ENCODE measurements around the gene TSHZ2.

The TSHZ2 gene

GRCh38 chr20:53073636-53074415, 101.7 kb downstream of the TSHZ2 start:
- Mint-ChIP-seq H3K27me3 (no peaks in the 10 kb centered on the region), H3K36me3 (peaks cover 7% of the 10 kb centered on the region), H3K4me1 (peaks cover 54% of the 10 kb centered on the region), H3K9me3 (no peaks in the 10 kb centered on the region), H3K4me3 (peak overlapping the region; percentile 32), H3K27ac (peak overlapping the region; percentile 89)

DNA sequence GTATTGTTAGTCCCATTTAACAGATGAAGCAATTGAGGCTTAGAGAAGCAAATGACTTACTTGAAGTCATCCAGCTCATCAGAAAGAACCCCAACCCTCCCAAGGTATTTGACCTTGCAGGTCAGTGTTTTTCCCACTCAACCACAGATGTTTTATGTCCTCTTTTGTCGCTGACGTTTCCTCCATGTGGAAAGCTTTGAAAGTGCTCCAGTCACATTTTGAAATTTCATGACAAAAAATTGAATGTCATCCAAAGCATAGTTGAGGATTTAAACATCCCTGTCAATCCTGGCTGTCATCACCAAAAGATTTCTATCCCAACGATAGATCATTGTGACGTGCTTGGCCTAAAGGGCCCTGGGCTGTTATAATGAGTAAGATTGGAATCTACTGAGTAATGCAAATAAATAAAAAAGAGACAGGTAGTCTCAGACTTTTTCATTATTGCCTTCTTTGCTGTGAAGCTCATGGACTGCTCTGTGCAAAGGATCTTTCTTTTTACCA, 102.7 kb downstream of the TSHZ2 start:
- no peak overlapping the region for H3K4me3 Mint-ChIP-seq
- peaks cover 7% of the 10 kb centered on the region for H3K36me3 Mint-ChIP-seq
- H3K27ac Mint-ChIP-seq = no peak overlapping the region
- H3K9me3 Mint-ChIP-seq = no peaks in the 10 kb centered on the region
- H3K27me3 Mint-ChIP-seq = no peaks in the 10 kb centered on the region
- H3K4me1 Mint-ChIP-seq = peaks cover 45% of the 10 kb centered on the region

DNA sequence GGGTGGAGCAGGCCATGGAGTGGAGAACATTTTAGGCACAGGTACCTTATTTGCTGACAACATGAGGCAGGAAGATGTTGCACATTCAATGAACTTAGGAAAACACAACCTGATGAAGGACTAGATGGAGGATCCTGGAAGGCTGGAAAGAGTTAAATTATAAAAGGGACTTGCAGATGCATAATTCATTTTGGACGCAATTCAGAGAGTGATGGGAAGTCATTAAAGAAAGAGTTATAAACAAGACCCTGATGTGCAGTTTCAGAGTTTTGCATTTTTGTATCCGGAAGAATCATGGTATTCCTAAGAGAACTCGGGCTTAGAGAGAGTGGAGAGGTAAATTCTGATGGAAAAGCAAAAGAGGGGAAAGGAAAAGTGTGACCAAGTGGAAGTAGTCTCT, 104.5 kb downstream of the TSHZ2 start:
- no peaks in the 10 kb centered on the region for H3K9me3 Mint-ChIP-seq
- peaks cover 26% of the 10 kb centered on the region for H3K4me1 Mint-ChIP-seq
- no peaks in the 10 kb centered on the region for H3K27me3 Mint-ChIP-seq
- H3K27ac Mint-ChIP-seq = no peak overlapping the region
- H3K4me3 Mint-ChIP-seq = no peak overlapping the region
- peaks cover 11% of the 10 kb centered on the region for H3K36me3 Mint-ChIP-seq

- H3K4me3 Mint-ChIP-seq = no peak overlapping the region
- peaks cover 11% of the 10 kb centered on the region for H3K36me3 Mint-ChIP-seq
Observed at GRCh38 chr20:53077373-53078205, 105.4 kb downstream of the TSHZ2 start.

DNA sequence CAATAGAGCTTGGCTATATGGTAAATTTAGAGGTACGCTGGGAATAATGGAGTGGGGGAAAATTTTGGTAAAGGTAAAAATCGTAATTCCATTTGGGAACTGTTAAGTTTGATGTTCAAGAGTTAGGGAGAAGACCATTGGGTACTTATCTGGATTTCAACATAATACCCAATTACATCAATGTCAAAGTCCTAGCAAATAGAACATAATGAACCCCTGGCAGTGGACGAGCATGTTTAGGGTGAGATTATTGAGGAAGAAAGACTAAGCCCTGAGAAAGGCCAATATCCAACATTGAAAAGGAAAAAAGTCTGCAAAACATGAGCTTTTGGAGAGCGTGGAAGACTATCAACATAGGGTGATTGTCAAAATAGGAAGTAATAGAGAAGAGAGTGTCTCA, 106.6 kb downstream of the TSHZ2 start:
- H3K27ac Mint-ChIP-seq = no peak overlapping the region

More at GRCh38 chr20:53077373-53078205, 105.4 kb downstream of the TSHZ2 start:
- peaks cover 19% of the 10 kb centered on the region for H3K4me1 Mint-ChIP-seq
- H3K9me3 Mint-ChIP-seq = no peaks in the 10 kb centered on the region
- no peak overlapping the region for H3K27ac Mint-ChIP-seq
- no peaks in the 10 kb centered on the region for H3K27me3 Mint-ChIP-seq

GRCh38 chr20:53079261-53079691, 107.1 kb downstream of the TSHZ2 start:
- peaks cover 4% of the 10 kb centered on the region for H3K4me1 Mint-ChIP-seq
- H3K27ac Mint-ChIP-seq = no peak overlapping the region
- H3K9me3 Mint-ChIP-seq = no peaks in the 10 kb centered on the region
- no peaks in the 10 kb centered on the region for H3K27me3 Mint-ChIP-seq
- H3K4me3 Mint-ChIP-seq = no peak overlapping the region
- H3K36me3 Mint-ChIP-seq = peaks cover 4% of the 10 kb centered on the region

More for the DNA sequence above, 106.6 kb downstream of the TSHZ2 start:
- Mint-ChIP-seq H3K4me1 (peaks cover 7% of the 10 kb centered on the region), H3K9me3 (no peaks in the 10 kb centered on the region), H3K4me3 (no peak overlapping the region), H3K36me3 (peaks cover 9% of the 10 kb centered on the region), H3K27me3 (no peaks in the 10 kb centered on the region)

DNA sequence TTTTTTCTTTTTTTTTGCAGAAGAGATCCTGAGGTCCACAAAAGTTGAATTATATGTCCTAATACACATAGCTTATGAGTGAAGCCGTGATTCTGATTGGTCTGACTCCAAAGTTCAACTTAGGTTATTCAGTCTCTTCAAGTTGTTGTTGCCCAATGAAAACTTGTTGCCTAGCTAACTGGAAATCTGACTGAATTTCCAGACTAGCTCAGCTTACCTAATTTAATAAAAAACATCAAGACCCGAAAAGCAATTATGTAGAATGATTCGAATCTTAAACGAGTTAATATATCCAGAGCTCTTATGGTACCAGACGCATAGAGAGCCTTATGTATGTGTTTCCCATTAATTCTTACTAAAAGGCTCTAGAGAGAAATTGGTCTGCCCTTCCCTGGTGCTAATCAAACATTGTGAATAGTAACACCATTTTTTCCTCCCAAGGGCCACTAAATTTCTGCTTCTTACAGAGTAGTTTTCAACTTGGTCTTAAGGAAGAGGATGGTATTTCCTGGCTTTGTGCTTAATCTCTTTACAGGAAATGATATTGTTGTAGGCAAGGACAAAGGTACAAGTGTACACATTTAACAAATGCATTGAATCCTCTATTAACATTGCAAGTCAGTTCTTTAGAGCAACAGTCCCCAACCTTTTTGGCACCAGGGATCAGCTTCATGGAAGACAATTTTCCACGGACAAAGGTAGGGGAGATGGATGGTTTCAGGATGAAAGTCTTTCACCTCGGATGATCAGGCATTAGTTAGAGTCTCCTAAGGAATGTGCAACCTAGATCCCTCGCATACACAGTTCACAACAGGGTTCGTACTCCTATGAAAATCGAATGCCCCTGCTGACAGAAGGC, 107.9 kb downstream of the TSHZ2 start:
- no peaks in the 10 kb centered on the region for H3K27me3 Mint-ChIP-seq
- peaks cover 4% of the 10 kb centered on the region for H3K36me3 Mint-ChIP-seq
- peak overlapping the region; percentile 95 for H3K27ac Mint-ChIP-seq
- H3K4me1 Mint-ChIP-seq = peaks cover 8% of the 10 kb centered on the region
- H3K4me3 Mint-ChIP-seq = peak overlapping the region; percentile 24
- H3K9me3 Mint-ChIP-seq = no peaks in the 10 kb centered on the region

DNA sequence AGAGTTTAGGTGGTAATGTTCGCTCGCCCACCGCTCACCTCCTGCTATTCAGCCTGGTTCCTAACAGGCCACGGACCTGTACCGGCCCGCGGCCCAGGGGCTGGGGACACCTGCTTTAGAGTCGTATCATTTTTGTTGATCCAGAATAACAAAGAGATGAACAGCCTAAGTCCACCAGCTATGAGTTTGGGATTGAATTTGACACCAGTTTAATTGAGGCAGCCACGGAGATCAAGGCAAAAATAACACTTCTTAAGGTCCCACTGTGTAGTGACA, 108.5 kb downstream of the TSHZ2 start:
- peaks cover 4% of the 10 kb centered on the region for H3K36me3 Mint-ChIP-seq
- no peaks in the 10 kb centered on the region for H3K9me3 Mint-ChIP-seq
- peak overlapping the region; percentile 95 for H3K27ac Mint-ChIP-seq
- no peak overlapping the region for H3K4me3 Mint-ChIP-seq
- H3K4me1 Mint-ChIP-seq = peaks cover 14% of the 10 kb centered on the region
- no peaks in the 10 kb centered on the region for H3K27me3 Mint-ChIP-seq

GRCh38 chr20:53080969-53081871, 109.1 kb downstream of the TSHZ2 start:
- H3K36me3 Mint-ChIP-seq = peaks cover 7% of the 10 kb centered on the region
- no peaks in the 10 kb centered on the region for H3K9me3 Mint-ChIP-seq
- no peaks in the 10 kb centered on the region for H3K27me3 Mint-ChIP-seq
- peak overlapping the region; percentile 95 for H3K27ac Mint-ChIP-seq
- H3K4me1 Mint-ChIP-seq = peaks cover 18% of the 10 kb centered on the region
- peak overlapping the region; percentile 72 for H3K4me3 Mint-ChIP-seq

DNA sequence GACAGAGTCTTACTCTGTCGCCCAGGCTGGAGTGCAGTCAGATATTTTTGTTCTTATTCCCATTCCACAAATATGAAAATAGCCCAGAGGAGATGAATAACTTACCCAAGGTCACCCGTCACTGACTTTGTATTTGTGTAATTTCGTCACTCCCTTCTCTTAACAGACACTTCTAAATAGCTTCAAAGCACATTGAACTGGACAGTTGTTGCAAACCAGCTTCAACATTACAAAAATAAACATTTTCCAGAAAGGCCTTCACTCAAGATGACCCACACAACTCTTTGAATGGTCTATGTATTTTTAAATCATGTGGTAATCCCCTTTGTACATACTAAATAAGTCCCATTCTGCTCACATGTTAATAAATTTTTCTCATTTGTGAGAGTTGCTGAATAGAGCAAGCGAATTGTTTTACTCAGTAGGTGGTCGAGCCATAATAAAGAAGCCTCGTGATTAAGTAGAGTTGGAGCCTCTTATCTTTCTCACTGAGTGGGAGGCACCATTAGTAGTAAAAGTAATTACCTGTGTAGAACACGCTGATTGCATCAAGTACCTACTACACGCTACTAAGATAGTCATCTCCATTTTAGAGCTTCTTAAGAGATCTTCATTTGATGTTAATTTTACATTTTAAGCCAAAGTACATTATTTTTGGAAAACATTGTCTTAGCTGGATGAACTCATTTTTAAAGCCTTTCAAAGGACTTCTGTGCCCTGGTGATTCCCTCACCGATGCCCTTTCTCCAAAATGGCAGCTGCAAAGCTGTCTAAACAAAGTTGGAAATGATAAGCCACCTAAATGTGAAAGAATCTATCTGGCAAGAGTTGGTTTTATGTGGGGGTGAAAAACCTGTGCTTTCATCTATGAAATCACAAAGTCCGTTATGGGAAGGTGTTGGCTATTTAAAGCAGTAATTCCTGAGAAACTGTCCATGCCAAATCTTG, 110.0 kb downstream of the TSHZ2 start:
- Mint-ChIP-seq H3K9me3 (no peaks in the 10 kb centered on the region), H3K27me3 (no peaks in the 10 kb centered on the region), H3K4me1 (peaks cover 25% of the 10 kb centered on the region), H3K36me3 (peaks cover 10% of the 10 kb centered on the region), H3K27ac (peak overlapping the region; percentile 95), H3K4me3 (peak overlapping the region; percentile 50)

GRCh38 chr20:53083411-53083810, 111.3 kb downstream of the TSHZ2 start:
- Mint-ChIP-seq H3K4me1 (peaks cover 37% of the 10 kb centered on the region), H3K4me3 (no peak overlapping the region), H3K9me3 (no peaks in the 10 kb centered on the region), H3K27ac (peak overlapping the region; percentile 74), H3K36me3 (peaks cover 10% of the 10 kb centered on the region), H3K27me3 (no peaks in the 10 kb centered on the region)

DNA sequence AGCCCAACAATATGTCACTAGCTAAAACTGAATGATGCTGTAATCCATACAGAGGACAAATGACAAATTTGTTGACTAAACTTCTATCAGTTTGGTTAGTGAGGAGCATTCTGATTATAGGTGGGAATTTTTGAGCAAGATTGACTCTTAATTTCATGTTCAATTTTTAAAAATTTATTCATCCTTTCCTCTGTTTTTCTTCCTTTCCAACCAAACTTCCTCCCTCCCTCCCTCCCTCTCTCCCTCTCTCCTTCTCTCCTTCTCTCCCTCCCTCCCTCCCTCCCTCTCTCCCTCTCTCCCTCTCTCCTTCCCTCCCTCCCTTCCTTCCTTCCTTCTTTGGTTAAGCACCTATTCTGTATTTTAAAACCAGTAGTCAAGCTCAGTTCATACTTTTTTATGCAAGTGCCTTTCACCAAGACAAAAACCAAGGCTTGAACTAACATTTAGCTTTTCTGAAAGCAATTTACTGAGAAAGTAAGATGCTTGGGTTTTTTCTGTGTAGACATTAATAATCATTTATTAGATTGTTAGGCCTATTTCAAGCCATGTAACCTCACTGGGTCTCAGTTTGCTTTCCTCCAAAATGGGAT, 112.3 kb downstream of the TSHZ2 start:
- peaks cover 46% of the 10 kb centered on the region for H3K4me1 Mint-ChIP-seq
- H3K9me3 Mint-ChIP-seq = no peaks in the 10 kb centered on the region
- H3K36me3 Mint-ChIP-seq = peaks cover 11% of the 10 kb centered on the region
- no peaks in the 10 kb centered on the region for H3K27me3 Mint-ChIP-seq
- peak overlapping the region; percentile 79 for H3K27ac Mint-ChIP-seq
- H3K4me3 Mint-ChIP-seq = no peak overlapping the region

GRCh38 chr20:53085720-53086119, 113.6 kb downstream of the TSHZ2 start:
- Mint-ChIP-seq H3K27me3 (no peaks in the 10 kb centered on the region), H3K36me3 (peaks cover 13% of the 10 kb centered on the region), H3K27ac (peak overlapping the region; percentile 91), H3K9me3 (no peaks in the 10 kb centered on the region), H3K4me1 (peaks cover 56% of the 10 kb centered on the region), H3K4me3 (no peak overlapping the region)

All from activated naive CD4-positive, alpha-beta T cell treated with anti-CD3 and anti-CD28 coated beads, Interleukin-2, amount 50 U/mL, for 24 hours (primary cell).